H54 (cell line): Measurements from ENCODE around the gene PON2.
"Not testable (repeated sequence)": the region's sequence is repeated elsewhere in the genome, so short reads cannot be mapped to it uniquely, and the experiment has no call there.

Experiments used
- DNase-seq: peaks from one replicate; pipeline ENCODE4 v3.0.0; 2011; ENCODE audit warnings: low spot score, mixed read lengths; ENCODE audit not compliant: insufficient read length
- FAIRE-seq: peaks from 3 replicates; lab custom pipeline; 2011; peaks lifted over from hg19 to GRCh38; lab: Jason Lieb, UNC
- POLR2A ChIP-seq: IDR thresholded peaks from 2 replicates; pipeline ENCODE4 v1.6.1; 2011; ENCODE audit warnings: low read depth, mild to moderate bottlenecking, low read length

PON2 gene

GRCh38 chr7:95404316-95404865, 30.4 kb downstream of the PON2 start:
- no peak for FAIRE-seq

GRCh38 chr7:95398155-95398940, 36.5 kb downstream of the PON2 start:
- no peak for FAIRE-seq
- TF ChIP-seq POLR2A = no peak
- DNase-seq = no peak

More at GRCh38 chr7:95404316-95404865, 30.4 kb downstream of the PON2 start:
- DNase-seq = no peak
- no peak for TF ChIP-seq POLR2A

- TF ChIP-seq POLR2A = no peak
- FAIRE-seq (no peak), DNase-seq (no peak)
Measured at GRCh38 chr7:95397381-95397780, 37.4 kb downstream of the PON2 start.

GRCh38 chr7:95396136-95397032, 38.4 kb downstream of the PON2 start, which contains the start of gene PON3:
Gene PON3 (minus strand): TSS chr7:95396375. CDS start chr7:95396350, 25 bp downstream.
- no peak for FAIRE-seq
- no peak for TF ChIP-seq POLR2A
- DNase-seq = no peak

- FAIRE-seq = no peak
- no peak for TF ChIP-seq POLR2A
- no peak for DNase-seq
Measured at GRCh38 chr7:95395755-95396135, 39.1 kb downstream of the PON2 start.

- no peak for FAIRE-seq
- no peak for TF ChIP-seq POLR2A
- no peak for DNase-seq
Measured at GRCh38 chr7:95394370-95394769, 40.5 kb downstream of the PON2 start.

GRCh38 chr7:95391761-95392160, 43.1 kb downstream of the PON2 start:
- DNase-seq (no peak), FAIRE-seq (no peak)
- no peak for TF ChIP-seq POLR2A

GRCh38 chr7:95389516-95389915, 45.3 kb downstream of the PON2 start:
- TF ChIP-seq POLR2A = no peak
- DNase-seq (no peak), FAIRE-seq (no peak)

- FAIRE-seq, DNase-seq: not testable (repeated sequence)
Measured at GRCh38 chr7:95379457-95379856, 55.4 kb downstream of the PON2 start.

- no peak for DNase-seq
- no peak for TF ChIP-seq POLR2A
- no peak for FAIRE-seq
Measured at GRCh38 chr7:95376632-95377400, 58.0 kb downstream of the PON2 start.

GRCh38 chr7:95375591-95376257, 59.1 kb downstream of the PON2 start:
- DNase-seq (no peak), FAIRE-seq (no peak)
- TF ChIP-seq POLR2A = no peak

GRCh38 chr7:95373323-95373722, 61.5 kb downstream of the PON2 start:
- DNase-seq = no peak
- no peak for TF ChIP-seq POLR2A
- FAIRE-seq = no peak

- DNase-seq (no peak), FAIRE-seq (no peak)
- no peak for TF ChIP-seq POLR2A
Measured at GRCh38 chr7:95368235-95368634, 66.6 kb downstream of the PON2 start.
